ENCODE data around the gene CST7.

CST7 gene

GRCh38 chr20:25005220-25005619 is 56.2 kb downstream of the CST7 start:
- DNase-seq (no peak), ATAC-seq (ENCODE audit: insufficient read depth, low read depth) (no peak)
- Histone ChIP-seq H3K9ac (ENCODE audit: low read depth, low read length) (no peak overlapping the region), H3K9me3 (ENCODE audit: insufficient read depth, low read length, severe bottlenecking) (no peaks in the 10 kb centered on the region), H3K4me1 (ENCODE audit: insufficient read depth, low read length) (no peaks in the 10 kb centered on the region), H3K4me3 (ENCODE audit: low read depth in 1 of 2, low read length in 2 of 2) (no peak overlapping the region), H3K79me2 (ENCODE audit: insufficient read depth, low read length) (no peaks in the 10 kb centered on the region), H4K20me1 (ENCODE audit: insufficient read depth, low read length) (no peaks in the 10 kb centered on the region), H3K36me3 (ENCODE audit: insufficient read depth, low read length) (peaks cover 54% of the 10 kb centered on the region), H3K27ac (ENCODE audit: low read length) (no peak overlapping the region), H3K4me2 (ENCODE audit: insufficient read depth, low read length) (no peak overlapping the region), H2AFZ (ENCODE audit: low read depth, low read length) (no peak overlapping the region), H3K27me3 (ENCODE audit: insufficient read depth, low read length, poor library complexity) (no peaks in the 10 kb centered on the region)
- TF ChIP-seq EZH2 (IDR thresholded peaks at IDR 0.05; ENCODE audit: borderline replicate concordance, low read depth, low read length, severe bottlenecking), result no peak
- TF ChIP-seq, protein P1, sequence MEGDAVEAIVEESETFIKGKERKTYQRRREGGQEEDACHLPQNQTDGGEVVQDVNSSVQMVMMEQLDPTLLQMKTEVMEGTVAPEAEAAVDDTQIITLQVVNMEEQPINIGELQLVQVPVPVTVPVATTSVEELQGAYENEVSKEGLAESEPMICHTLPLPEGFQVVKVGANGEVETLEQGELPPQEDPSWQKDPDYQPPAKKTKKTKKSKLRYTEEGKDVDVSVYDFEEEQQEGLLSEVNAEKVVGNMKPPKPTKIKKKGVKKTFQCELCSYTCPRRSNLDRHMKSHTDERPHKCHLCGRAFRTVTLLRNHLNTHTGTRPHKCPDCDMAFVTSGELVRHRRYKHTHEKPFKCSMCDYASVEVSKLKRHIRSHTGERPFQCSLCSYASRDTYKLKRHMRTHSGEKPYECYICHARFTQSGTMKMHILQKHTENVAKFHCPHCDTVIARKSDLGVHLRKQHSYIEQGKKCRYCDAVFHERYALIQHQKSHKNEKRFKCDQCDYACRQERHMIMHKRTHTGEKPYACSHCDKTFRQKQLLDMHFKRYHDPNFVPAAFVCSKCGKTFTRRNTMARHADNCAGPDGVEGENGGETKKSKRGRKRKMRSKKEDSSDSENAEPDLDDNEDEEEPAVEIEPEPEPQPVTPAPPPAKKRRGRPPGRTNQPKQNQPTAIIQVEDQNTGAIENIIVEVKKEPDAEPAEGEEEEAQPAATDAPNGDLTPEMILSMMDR (IDR thresholded peaks at IDR 0.05; ENCODE audit: borderline replicate concordance, extremely low read depth, low read length, poor library complexity, severe bottlenecking), result no peak

GRCh38 chr20:25005661-25006060 is 56.6 kb downstream of the CST7 start:
- TF ChIP-seq, protein P1 (IDR thresholded peaks at IDR 0.05; ENCODE audit: borderline replicate concordance, extremely low read depth, low read length, poor library complexity, severe bottlenecking), result no peak
- TF ChIP-seq EZH2 (IDR thresholded peaks at IDR 0.05; ENCODE audit: borderline replicate concordance, low read depth, low read length, severe bottlenecking), result no peak
- peaks cover 59% of the 10 kb centered on the region for H3K36me3 ChIP-seq (ENCODE audit: insufficient read depth, low read length)
- DNase-seq (no peak), ATAC-seq (ENCODE audit: insufficient read depth, low read depth) (no peak)
- no peaks in the 10 kb centered on the region for H3K9me3 ChIP-seq (ENCODE audit: insufficient read depth, low read length, severe bottlenecking)
- no peak overlapping the region for H3K9ac ChIP-seq (ENCODE audit: low read depth, low read length)
- no peaks in the 10 kb centered on the region for H3K27me3 ChIP-seq (ENCODE audit: insufficient read depth, low read length, poor library complexity)
- no peaks in the 10 kb centered on the region for H4K20me1 ChIP-seq (ENCODE audit: insufficient read depth, low read length)
- no peak overlapping the region for H2AFZ ChIP-seq (ENCODE audit: low read depth, low read length)
- no peak overlapping the region for H3K27ac ChIP-seq (ENCODE audit: low read length)
- no peaks in the 10 kb centered on the region for H3K79me2 ChIP-seq (ENCODE audit: insufficient read depth, low read length)
- H3K4me2 ChIP-seq (ENCODE audit: insufficient read depth, low read length), result no peak overlapping the region
- H3K4me3 ChIP-seq (ENCODE audit: low read depth in 1 of 2, low read length in 2 of 2), result no peak overlapping the region
- H3K4me1 ChIP-seq (ENCODE audit: insufficient read depth, low read length), result no peaks in the 10 kb centered on the region

DNA sequence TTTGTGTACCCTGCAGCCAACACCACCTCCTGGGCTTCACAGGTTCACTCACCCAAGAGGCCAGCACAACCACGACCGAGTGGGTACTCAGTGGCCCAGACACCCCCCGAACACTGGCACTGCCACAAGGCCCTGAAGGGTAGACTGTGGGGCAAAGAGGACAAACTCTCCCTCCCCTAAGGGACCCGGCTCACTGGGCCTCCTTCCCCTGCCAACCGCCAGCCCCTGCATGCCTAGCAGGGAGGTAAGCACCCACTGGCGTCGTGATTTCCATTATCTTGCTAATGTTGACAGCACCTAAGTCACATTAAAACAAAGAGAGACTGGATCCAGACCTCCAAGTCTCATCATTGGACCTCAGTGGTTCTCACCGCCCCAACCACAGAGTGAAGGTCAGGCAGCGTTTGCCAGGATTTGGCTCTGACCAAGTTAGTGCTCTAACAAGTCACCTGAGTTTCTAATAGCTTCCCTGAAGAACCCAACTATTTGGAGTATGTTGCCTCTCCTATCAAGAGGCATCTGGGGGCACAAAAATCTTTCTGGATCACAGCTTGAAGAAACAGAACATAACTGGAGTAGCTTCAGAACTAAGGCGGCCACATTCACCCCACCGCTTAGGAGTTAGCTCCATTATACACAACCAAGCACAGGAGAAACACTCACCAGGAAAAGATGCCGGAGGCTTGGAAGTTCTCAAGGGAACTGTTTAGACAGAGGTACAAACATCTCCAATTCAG is 57.5 kb downstream of the CST7 start:
- Histone ChIP-seq H4K20me1 (ENCODE audit: insufficient read depth, low read length) (no peaks in the 10 kb centered on the region), H3K27ac (ENCODE audit: low read length) (no peak overlapping the region)

More for the DNA sequence above, 57.5 kb downstream of the CST7 start:
- TF ChIP-seq EZH2 (IDR thresholded peaks at IDR 0.05; ENCODE audit: borderline replicate concordance, low read depth, low read length, severe bottlenecking), result no peak
- TF ChIP-seq, protein P1 (IDR thresholded peaks at IDR 0.05; ENCODE audit: borderline replicate concordance, extremely low read depth, low read length, poor library complexity, severe bottlenecking), result no peak
- no peaks in the 10 kb centered on the region for H3K4me1 ChIP-seq (ENCODE audit: insufficient read depth, low read length)
- H3K4me2 ChIP-seq (ENCODE audit: insufficient read depth, low read length), result no peak overlapping the region
- H3K36me3 ChIP-seq (ENCODE audit: insufficient read depth, low read length), result peaks cover 68% of the 10 kb centered on the region
- no peak overlapping the region for H3K9ac ChIP-seq (ENCODE audit: low read depth, low read length)
- H3K27me3 ChIP-seq (ENCODE audit: insufficient read depth, low read length, poor library complexity), result no peaks in the 10 kb centered on the region
- no peak overlapping the region for H3K4me3 ChIP-seq (ENCODE audit: low read depth in 1 of 2, low read length in 2 of 2)
- no peak for DNase-seq
- no peak overlapping the region for H2AFZ ChIP-seq (ENCODE audit: low read depth, low read length)
- H3K9me3 ChIP-seq (ENCODE audit: insufficient read depth, low read length, severe bottlenecking), result no peaks in the 10 kb centered on the region
- no peak for ATAC-seq (ENCODE audit: insufficient read depth, low read depth)
- H3K79me2 ChIP-seq (ENCODE audit: insufficient read depth, low read length), result no peaks in the 10 kb centered on the region

Data from DND-41 (cell line).